ENCODE measurements around the gene TMTC1. TPM values are rescaled to one million over a fixed set of nuclear protein-coding genes. Genes with fewer than 3 reads are reported as not detected.

TMTC1 gene
- polyA plus RNA-seq, 1 donor (not counting 4 experiments of a cell fraction or from before 2014, with no cell fraction given), result 3.7 TPM

DNA sequence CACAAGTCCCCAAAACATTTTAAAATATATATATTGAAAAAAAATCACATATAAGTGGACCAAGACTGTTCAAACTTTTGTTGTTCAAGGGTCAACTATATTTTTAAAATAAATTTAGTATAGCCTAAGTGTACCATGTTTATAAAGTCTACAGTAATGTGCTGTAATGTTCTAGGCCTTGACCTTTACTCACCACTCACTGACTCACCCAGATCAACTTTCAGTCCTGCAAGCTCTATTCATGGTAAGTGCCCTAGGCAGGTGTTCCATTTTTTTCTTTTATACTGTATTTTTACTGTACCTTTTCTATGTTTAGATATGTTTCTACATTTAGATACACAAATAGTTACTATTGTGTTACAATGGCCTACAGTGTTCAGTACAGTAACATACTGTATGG lies 23.4 kb upstream of the TMTC1 start:
- Histone ChIP-seq H2AFZ (ENCODE audit: control insufficient read depth, low read length) (no peak overlapping the region), H3K27ac (ENCODE audit: control insufficient read depth, insufficient read depth, low read length) (no peak overlapping the region), H3K4me2 (ENCODE audit: control insufficient read depth, extremely low read depth, insufficient read depth, low read depth, low read length) (no peak overlapping the region), H3K9ac (ENCODE audit: control insufficient read depth, extremely low read depth, insufficient read depth, low read length) (no peak overlapping the region), H3K79me2 (ENCODE audit: control insufficient read depth, insufficient read depth, low read length) (no peaks in the 10 kb centered on the region), H3K4me3 (ENCODE audit: control insufficient read depth in 2 of 3, extremely low read depth in 1 of 3, insufficient read depth in 2 of 3, low read depth in 1 of 3, low read length in 3 of 3) (no peak overlapping the region), H3K27me3 (ENCODE audit: control insufficient read depth, extremely low read depth, insufficient read depth, low read length) (no peaks in the 10 kb centered on the region), H3K36me3 (ENCODE audit: control insufficient read depth in 2 of 2, extremely low read depth in 1 of 2, insufficient read depth in 2 of 2, low read length in 2 of 2) (no peaks in the 10 kb centered on the region), H3K4me1 (ENCODE audit: control insufficient read depth, extremely low read depth, insufficient read depth, low read length) (no peaks in the 10 kb centered on the region), H3K9me3 (ENCODE audit: control insufficient read depth, low read depth, low read length) (no peaks in the 10 kb centered on the region), H4K20me1 (ENCODE audit: control insufficient read depth, extremely low read depth, insufficient read depth, low read length) (no peaks in the 10 kb centered on the region), H3K9me1 (ENCODE audit: control insufficient read depth, extremely low read depth, insufficient read depth, low read length) (no peaks in the 10 kb centered on the region)
- FAIRE-seq, result no peak
- TF ChIP-seq EZH2 (IDR thresholded peaks at IDR 0.05; ENCODE audit: low read length), result no peak
- TF ChIP-seq, protein P1, sequence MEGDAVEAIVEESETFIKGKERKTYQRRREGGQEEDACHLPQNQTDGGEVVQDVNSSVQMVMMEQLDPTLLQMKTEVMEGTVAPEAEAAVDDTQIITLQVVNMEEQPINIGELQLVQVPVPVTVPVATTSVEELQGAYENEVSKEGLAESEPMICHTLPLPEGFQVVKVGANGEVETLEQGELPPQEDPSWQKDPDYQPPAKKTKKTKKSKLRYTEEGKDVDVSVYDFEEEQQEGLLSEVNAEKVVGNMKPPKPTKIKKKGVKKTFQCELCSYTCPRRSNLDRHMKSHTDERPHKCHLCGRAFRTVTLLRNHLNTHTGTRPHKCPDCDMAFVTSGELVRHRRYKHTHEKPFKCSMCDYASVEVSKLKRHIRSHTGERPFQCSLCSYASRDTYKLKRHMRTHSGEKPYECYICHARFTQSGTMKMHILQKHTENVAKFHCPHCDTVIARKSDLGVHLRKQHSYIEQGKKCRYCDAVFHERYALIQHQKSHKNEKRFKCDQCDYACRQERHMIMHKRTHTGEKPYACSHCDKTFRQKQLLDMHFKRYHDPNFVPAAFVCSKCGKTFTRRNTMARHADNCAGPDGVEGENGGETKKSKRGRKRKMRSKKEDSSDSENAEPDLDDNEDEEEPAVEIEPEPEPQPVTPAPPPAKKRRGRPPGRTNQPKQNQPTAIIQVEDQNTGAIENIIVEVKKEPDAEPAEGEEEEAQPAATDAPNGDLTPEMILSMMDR (optimal IDR thresholded peaks at IDR 0.05 in 1 of 3, IDR thresholded peaks at IDR 0.05 in 1 of 3, conservative IDR thresholded peaks at IDR 0.05 in 1 of 3; ENCODE audit: extremely low read depth in 1 of 3, insufficient read depth in 2 of 3, low read length in 3 of 3), result no peak
- dilution Hi-C loops (cut with MboI; ENCODE audit: extremely low pct_ligation_motif_present, low sequenced_read_pairs), result no loop called here
- DNase-seq (ENCODE audit: low read depth, low spot score), result no peak

DNA sequence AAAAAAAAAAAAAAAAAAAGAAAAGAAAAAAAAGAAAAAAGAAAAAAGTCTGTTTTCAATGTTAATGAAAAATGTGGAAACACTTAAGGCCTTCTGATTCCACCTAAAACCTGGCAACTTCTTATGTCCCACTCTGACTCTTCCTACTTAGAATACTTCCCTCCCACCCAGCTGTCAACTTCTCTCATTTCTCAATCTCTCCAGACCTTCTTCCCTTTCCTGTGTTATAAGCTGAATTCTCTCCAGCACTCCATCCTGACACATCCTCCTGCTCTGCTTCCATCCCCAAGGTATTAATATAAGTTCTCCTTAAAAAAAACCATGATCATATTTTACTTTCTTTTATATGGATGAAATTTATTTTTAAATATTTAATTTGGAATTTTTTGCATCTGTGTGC lies 20.3 kb upstream of the TMTC1 start:
- H3K9me3 ChIP-seq (ENCODE audit: control insufficient read depth, low read depth, low read length), result no peaks in the 10 kb centered on the region
- H3K79me2 ChIP-seq (ENCODE audit: control insufficient read depth, insufficient read depth, low read length), result no peaks in the 10 kb centered on the region
- H3K4me3 ChIP-seq (ENCODE audit: control insufficient read depth in 2 of 3, extremely low read depth in 1 of 3, insufficient read depth in 2 of 3, low read depth in 1 of 3, low read length in 3 of 3), result no peak overlapping the region
- no peaks in the 10 kb centered on the region for H3K9me1 ChIP-seq (ENCODE audit: control insufficient read depth, extremely low read depth, insufficient read depth, low read length)
- H3K27ac ChIP-seq (ENCODE audit: control insufficient read depth, insufficient read depth, low read length), result no peak overlapping the region
- DNase-seq (ENCODE audit: low read depth, low spot score) (no peak), FAIRE-seq (no peak)
- TF ChIP-seq EZH2 (IDR thresholded peaks at IDR 0.05; ENCODE audit: low read length), result no peak
- TF ChIP-seq, protein P1 (optimal IDR thresholded peaks at IDR 0.05 in 1 of 3, IDR thresholded peaks at IDR 0.05 in 1 of 3, conservative IDR thresholded peaks at IDR 0.05 in 1 of 3; ENCODE audit: extremely low read depth in 1 of 3, insufficient read depth in 2 of 3, low read length in 3 of 3), result no peak
- peaks cover 5% of the 10 kb centered on the region for H3K27me3 ChIP-seq (ENCODE audit: control insufficient read depth, extremely low read depth, insufficient read depth, low read length)
- no peaks in the 10 kb centered on the region for H4K20me1 ChIP-seq (ENCODE audit: control insufficient read depth, extremely low read depth, insufficient read depth, low read length)
- H3K4me2 ChIP-seq (ENCODE audit: control insufficient read depth, extremely low read depth, insufficient read depth, low read depth, low read length), result no peak overlapping the region
- no peak overlapping the region for H2AFZ ChIP-seq (ENCODE audit: control insufficient read depth, low read length)
- H3K36me3 ChIP-seq (ENCODE audit: control insufficient read depth in 2 of 2, extremely low read depth in 1 of 2, insufficient read depth in 2 of 2, low read length in 2 of 2), result no peaks in the 10 kb centered on the region
- H3K9ac ChIP-seq (ENCODE audit: control insufficient read depth, extremely low read depth, insufficient read depth, low read length), result no peak overlapping the region
- H3K4me1 ChIP-seq (ENCODE audit: control insufficient read depth, extremely low read depth, insufficient read depth, low read length), result no peaks in the 10 kb centered on the region
- dilution Hi-C loops (cut with MboI; ENCODE audit: extremely low pct_ligation_motif_present, low sequenced_read_pairs), result no loop called here
